Gastroesophageal sphincter (tissue), 4 donors: ENCODE results near the gene EFHC1. TPM values are rescaled to one million over a fixed set of nuclear protein-coding genes. Genes with fewer than 3 reads are reported as not detected.

Experiments
- ATAC-seq: fragments of 150-250 bp; one replicate; pipeline ENCODE4 v1.9.1; 2016; ENCODE audit warnings: mild to moderate bottlenecking, moderate library complexity
- H3K27ac ChIP-seq, 4 donors: fragments of 200-600 bp; sonication (generic) in 3 of 4; 1 replicate in 3 of 4; 2 replicates in 1 of 4; pipeline ENCODE4 v1.5.1; 2016 to 2019
- H3K27me3 ChIP-seq: fragments of 200-600 bp; sonication (generic); one replicate; pipeline ENCODE4 v1.5.1; 2019
- H3K36me3 ChIP-seq, 2 donors: fragments of 200-600 bp; sonication (generic); one replicate each; pipeline ENCODE4 v1.5.1; 2019; ENCODE audit warnings: control low read depth in 1 of 2
- H3K4me1 ChIP-seq, 3 donors: fragments of 200-600 bp; sonication (generic); 1 replicate in 2 of 3; 2 replicates in 1 of 3; pipeline ENCODE4 v1.5.1; 2016 to 2019; ENCODE audit warnings: control low read depth in 2 of 3
- H3K4me3 ChIP-seq, 2 donors: fragments of 200-600 bp; sonication (generic); one replicate each; pipeline ENCODE4 v1.5.1; 2019; ENCODE audit warnings: mild to moderate bottlenecking in 1 of 2, moderate library complexity in 1 of 2
- H3K9me3 ChIP-seq, 3 donors: fragments of 200-600 bp; sonication (generic); one replicate each; pipeline ENCODE4 v1.5.1; 2017 to 2019; ENCODE audit warnings: control low read depth in 2 of 3
- EP300 ChIP-seq: sonication (generic); formaldehyde crosslinking; IDR thresholded peaks from one replicate; pipeline ENCODE4 v1.6.1; 2017; ENCODE audit warnings: antibody characterized with exemption, mild to moderate bottlenecking
- POLR2A ChIP-seq, 2 donors: fragments of 450-650 bp; IDR thresholded peaks; one replicate each; pipeline ENCODE4 v1.6.1; 2017; ENCODE audit warnings: antibody characterized with exemption in 2 of 2, mild to moderate bottlenecking in 2 of 2, moderate library complexity in 1 of 2
- POLR2AphosphoS5 ChIP-seq: sonication (generic); formaldehyde crosslinking; IDR thresholded peaks from one replicate; pipeline ENCODE4 v1.6.1; 2017; ENCODE audit warnings: antibody characterized with exemption
- WGBS, 2 donors: methylation state at CpG; one replicate each; pipeline ENCODE4 v1.1.5; 2018; ENCODE audit warnings: low coverage in 1 of 2; 5-methylcytosine and 5-hydroxymethylcytosine counted together
- total RNA-seq, 4 donors: library from RNA; depleted of rRNA; stranded (reverse); fragments of >200 nt; gene quantifications; one replicate each; pipeline ENCODE4 v1.1.0, GENCODE V29; 2016
- TF ChIP-seq, protein P1 (sequence below), 4 experiments: fragments of 200-600 bp in 2 of 4; fragments of 450-650 bp in 2 of 4; sonication (generic) in 1 of 4; IDR thresholded peaks; one replicate each; pipeline ENCODE4 v1.5.1; 2017 to 2019; ENCODE audit warnings: antibody characterized with exemption in 4 of 4, mild to moderate bottlenecking in 2 of 4, moderate library complexity in 2 of 4

The EFHC1 gene
- total RNA-seq, 4 donors from 2014 or later = 5.1 to 27.4 (median 12.9) TPM

DNA sequence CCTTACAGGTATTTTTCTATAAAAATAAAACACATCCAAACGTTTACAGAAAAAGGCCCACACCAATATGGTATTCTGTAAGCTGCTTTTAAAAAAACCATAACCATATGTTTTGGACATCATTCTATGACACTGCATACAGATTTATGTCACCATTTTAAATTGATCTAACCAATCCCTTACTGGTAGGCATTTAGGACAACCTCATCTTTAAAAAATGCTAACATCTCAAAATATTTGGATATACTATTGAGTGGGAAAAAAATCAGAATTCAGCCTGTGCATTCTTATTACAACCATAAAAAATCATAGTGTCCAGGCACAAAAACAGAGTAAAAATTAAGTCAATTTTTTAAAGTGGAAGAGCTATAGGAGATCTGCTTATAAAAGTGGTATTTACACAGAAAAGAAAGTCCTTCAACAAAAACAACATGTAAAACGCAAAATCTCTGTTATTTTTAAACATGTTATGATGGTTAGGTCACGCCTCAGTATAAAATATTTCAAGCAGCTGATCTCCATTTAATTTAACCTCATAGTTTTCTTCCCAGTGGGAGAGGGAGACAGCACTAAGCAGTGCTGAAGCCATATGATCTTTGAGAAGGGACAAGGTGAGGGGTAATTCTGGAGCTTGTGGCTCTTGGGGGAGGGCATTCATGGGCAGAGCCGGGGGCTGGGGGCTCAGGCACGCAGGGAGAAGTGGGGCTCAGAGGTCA, 135.5 kb downstream of the EFHC1 start:
- TF ChIP-seq, protein P1, sequence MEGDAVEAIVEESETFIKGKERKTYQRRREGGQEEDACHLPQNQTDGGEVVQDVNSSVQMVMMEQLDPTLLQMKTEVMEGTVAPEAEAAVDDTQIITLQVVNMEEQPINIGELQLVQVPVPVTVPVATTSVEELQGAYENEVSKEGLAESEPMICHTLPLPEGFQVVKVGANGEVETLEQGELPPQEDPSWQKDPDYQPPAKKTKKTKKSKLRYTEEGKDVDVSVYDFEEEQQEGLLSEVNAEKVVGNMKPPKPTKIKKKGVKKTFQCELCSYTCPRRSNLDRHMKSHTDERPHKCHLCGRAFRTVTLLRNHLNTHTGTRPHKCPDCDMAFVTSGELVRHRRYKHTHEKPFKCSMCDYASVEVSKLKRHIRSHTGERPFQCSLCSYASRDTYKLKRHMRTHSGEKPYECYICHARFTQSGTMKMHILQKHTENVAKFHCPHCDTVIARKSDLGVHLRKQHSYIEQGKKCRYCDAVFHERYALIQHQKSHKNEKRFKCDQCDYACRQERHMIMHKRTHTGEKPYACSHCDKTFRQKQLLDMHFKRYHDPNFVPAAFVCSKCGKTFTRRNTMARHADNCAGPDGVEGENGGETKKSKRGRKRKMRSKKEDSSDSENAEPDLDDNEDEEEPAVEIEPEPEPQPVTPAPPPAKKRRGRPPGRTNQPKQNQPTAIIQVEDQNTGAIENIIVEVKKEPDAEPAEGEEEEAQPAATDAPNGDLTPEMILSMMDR (IDR thresholded peaks at IDR 0.05) = no peak
- TF ChIP-seq EP300 = no peak
- no peak for TF ChIP-seq POLR2AphosphoS5
- no peak for TF ChIP-seq POLR2A (IDR thresholded peaks at IDR 0.05)
- Histone ChIP-seq H3K9me3 (no peaks in the 10 kb centered on the region), H3K4me1 (peaks cover 0 to 96% (median 43%) of the 10 kb centered on the region in 3 donors), H3K36me3 (no peaks in the 10 kb centered on the region), H3K4me3 (no peak overlapping the region), H3K27ac (peak overlapping the region in 3 of 4 donors; percentile 57 to 75 (median 59)), H3K27me3 (no peaks in the 10 kb centered on the region)
- no peak for ATAC-seq
- WGBS, 2 donors = 17 to 35% methylated on average over 3 of the region's 5 CpGs

DNA sequence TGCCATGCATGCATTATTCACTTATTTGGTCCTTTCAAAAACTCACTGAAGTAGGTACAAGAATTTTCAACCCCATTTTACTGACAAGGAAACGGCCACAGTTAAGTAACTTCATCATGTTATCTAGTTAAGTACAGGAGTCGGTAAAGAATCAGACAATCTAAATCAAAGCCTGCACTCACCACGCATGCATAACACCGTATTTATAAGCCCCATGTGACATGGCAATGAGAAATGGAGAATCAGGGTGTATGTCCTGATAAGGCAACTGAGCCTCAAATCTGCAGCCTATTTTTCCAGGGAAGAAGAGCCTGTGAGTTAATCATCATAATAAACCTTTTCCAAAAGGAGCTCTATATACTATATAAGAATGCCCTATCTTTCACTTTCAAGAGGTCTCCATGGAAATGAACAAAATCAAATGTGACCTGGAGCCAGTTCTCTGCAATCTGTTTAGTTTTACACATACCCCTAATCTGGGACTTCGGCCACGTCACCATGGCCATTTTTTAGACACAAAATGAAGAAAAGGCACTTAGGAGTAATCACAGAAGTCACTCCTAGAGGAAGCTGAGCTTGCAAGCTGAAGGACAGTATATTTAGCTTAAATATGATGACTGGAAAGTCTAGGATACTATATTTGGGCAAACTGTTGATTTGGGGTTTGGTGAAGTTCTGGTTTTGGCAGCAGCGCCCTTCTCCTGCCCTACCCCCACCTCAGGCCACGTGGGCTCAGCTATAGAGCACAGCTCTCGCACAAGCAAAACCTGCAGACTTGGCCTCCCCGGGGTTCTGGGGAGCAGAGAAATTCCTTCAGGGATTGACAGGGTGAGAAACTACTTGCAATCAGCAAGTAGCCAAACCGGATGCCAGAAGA, 137.5 kb downstream of the EFHC1 start:
- no peak for ATAC-seq
- WGBS, 2 donors = 24 to 41% methylated on average over 8 to 10 of the region's 11 CpGs
- TF ChIP-seq EP300 (no peak), POLR2AphosphoS5 (no peak), POLR2A (IDR thresholded peaks at IDR 0.05) (no peak)
- TF ChIP-seq, protein P1 (IDR thresholded peaks at IDR 0.05) = no peak

DNA sequence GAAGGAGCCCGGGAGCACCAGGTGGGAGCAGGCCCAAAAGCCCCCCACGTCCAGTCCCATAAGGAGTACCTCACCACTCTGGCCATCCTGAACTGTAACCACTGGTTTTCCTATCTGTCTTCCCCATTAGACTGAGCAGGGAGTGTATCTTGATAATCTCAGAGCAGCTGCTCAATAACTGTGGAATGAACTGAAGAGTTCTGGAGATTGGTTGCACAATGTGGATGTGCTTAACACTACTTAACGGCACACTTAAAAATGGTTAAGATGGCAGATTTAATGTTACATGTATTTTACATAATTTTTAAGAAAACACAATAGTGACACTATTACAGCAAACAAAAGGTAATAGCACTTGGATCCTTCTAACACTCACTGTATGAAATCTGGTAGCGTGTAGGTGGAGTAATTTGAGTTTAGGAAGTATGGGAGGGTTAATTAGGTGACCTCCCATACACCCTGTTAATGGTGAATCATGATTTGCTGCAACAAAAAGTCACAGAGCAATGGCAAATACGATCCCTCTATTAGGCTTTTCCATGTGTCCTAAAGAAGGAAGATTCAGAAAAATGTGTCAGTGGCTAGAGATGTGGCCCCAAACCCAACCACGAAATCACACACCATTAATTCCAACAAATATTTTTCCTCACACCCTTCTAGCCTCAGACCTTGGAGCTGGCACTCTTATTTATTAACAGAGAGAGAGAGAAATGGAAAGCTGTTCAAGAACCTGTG, 138.3 kb downstream of the EFHC1 start:
- H3K4me3 ChIP-seq = no peak overlapping the region
- TF ChIP-seq POLR2A (IDR thresholded peaks at IDR 0.05) (no peak), EP300 (no peak)
- TF ChIP-seq, protein P1 (IDR thresholded peaks at IDR 0.05) = no peak
- H3K36me3 ChIP-seq = no peaks in the 10 kb centered on the region
- ATAC-seq = peak; percentile 57
- H3K27me3 ChIP-seq = no peaks in the 10 kb centered on the region
- H3K27ac ChIP-seq = peak overlapping the region in 3 of 4 donors; percentile 63 to 75 (median 70)
- peaks cover 0 to 86% (median 21%) of the 10 kb centered on the region in 3 donors for H3K4me1 ChIP-seq
- 55 to 89% methylated on average over 3 to 5 of the region's 6 CpGs for WGBS, 2 donors
- H3K9me3 ChIP-seq = no peaks in the 10 kb centered on the region

More for the DNA sequence above, 137.5 kb downstream of the EFHC1 start:
- peak overlapping the region in 3 of 4 donors; percentile 63 to 75 (median 70) for H3K27ac ChIP-seq
- H3K4me1 ChIP-seq = peaks cover 0 to 90% (median 24%) of the 10 kb centered on the region in 3 donors
- H3K9me3 ChIP-seq = no peaks in the 10 kb centered on the region
- H3K27me3 ChIP-seq = no peaks in the 10 kb centered on the region
- no peak overlapping the region for H3K4me3 ChIP-seq
- H3K36me3 ChIP-seq = no peaks in the 10 kb centered on the region

DNA sequence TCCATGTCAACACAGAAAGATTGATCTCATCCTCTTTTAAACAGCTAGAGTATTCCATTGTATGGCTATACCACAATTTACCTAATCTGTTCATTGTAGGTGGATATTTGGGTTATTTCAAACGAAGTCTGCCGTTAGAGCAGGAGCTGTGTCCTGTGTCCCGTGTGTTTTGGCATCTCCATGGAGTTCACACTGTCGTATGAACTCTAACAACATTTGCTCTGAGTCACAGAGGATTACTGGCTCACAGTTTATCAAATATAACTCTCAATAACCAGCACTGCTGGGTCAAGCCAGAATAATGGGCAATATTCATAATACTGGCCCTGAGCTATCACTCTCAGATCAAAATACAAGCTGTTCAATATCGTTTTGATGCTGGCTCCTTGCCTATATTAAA, 140.3 kb downstream of the EFHC1 start:
- TF ChIP-seq, protein P1 (IDR thresholded peaks at IDR 0.05) = no peak
- TF ChIP-seq EP300 = no peak
- TF ChIP-seq POLR2A (IDR thresholded peaks at IDR 0.05) = no peak
- TF ChIP-seq POLR2AphosphoS5 = no peak
- Histone ChIP-seq H3K4me1 (peaks cover 0 to 83% (median 22%) of the 10 kb centered on the region in 3 donors), H3K9me3 (no peaks in the 10 kb centered on the region), H3K36me3 (no peaks in the 10 kb centered on the region), H3K27me3 (no peaks in the 10 kb centered on the region), H3K27ac (no peak overlapping the region), H3K4me3 (no peak overlapping the region)
- 23 to 27% methylated on average over 4 to 5 of the region's 5 CpGs for WGBS, 2 donors
- no peak for ATAC-seq
